ELF-1 (cell line): ENCODE results near the gene GALNT5.

Experiments
- DNase-seq: peaks from one replicate; pipeline ENCODE4 v3.0.0-alpha.2; 2016; ENCODE audit warnings: low read depth, low spot score

Gene GALNT5

DNA sequence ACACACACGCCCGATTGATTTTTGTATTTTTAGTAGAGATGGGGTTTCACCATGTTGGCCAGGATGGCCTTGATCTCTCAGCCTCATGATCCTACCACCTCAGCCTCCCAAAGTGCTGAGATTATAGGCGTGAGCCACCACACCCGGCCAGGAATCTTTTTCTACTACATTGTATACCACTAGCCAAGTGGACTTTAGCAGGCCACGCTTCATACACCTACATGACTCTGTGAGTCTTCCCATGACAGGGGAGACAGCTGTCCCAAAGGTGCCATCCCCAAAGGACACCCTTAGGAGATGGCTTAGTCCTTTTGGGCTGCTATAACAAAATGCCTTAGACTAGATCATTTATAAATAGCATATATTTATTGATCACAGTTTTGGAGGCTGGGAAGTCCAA lies 35.3 kb downstream of the GALNT5 start:
- no peak for DNase-seq

DNA sequence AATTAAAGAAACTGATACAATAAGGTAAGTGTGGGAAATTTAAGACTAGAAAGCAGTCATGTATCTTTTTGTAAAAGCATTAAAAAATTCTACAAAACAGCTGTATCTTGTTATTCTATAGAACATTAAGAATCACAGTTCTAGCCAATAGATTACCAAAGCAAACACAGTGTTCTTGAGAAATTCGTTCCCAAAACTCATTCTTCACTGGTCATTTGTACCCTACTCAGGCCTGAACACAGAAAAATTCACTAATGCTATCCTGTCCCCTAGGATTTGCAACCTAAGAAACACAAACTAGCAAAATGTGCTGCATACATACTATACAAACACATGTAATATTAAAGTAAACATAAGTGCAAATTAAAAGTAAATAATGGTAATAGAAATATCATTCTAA lies 39.0 kb downstream of the GALNT5 start:
- no peak for DNase-seq

DNA sequence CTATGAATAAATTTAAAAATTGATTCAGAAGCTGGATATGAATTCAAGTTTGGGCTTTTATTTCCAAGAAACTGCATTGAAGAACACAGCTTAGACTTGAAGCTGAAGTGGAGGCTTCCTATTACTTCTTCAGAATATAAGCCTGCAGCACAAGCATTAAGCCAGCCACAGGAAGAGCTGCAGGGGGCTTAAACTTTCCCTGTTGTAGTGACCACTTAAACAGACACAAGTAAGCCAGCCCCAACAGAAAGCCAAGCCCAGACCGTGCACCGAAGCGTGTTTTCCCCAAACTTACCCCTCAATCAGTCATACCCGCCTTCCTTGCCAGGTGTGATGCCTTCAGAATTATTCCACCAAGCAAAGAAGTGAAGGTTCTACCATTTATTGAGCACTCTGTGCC lies 39.5 kb downstream of the GALNT5 start:
- no peak for DNase-seq

DNA sequence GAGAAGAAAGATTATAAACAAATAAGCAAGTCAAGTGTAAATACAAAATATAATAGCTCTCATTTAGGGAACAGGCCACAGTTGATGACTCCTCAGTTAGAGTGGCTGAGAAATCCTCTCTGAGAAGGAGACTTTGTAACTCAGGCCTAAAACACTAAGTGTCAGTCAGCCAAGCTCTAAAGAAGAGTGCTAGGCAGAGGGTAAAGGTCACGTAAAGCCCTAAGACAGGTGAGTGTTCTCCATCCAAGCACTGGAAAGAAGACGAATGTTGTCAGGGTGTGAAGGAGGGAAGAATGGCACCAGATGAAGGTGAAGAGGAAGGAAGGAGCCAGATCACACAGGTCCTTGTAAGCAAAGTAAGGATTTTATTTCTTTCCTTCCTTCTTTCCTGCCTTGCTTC lies 43.8 kb downstream of the GALNT5 start:
- no peak for DNase-seq

DNA sequence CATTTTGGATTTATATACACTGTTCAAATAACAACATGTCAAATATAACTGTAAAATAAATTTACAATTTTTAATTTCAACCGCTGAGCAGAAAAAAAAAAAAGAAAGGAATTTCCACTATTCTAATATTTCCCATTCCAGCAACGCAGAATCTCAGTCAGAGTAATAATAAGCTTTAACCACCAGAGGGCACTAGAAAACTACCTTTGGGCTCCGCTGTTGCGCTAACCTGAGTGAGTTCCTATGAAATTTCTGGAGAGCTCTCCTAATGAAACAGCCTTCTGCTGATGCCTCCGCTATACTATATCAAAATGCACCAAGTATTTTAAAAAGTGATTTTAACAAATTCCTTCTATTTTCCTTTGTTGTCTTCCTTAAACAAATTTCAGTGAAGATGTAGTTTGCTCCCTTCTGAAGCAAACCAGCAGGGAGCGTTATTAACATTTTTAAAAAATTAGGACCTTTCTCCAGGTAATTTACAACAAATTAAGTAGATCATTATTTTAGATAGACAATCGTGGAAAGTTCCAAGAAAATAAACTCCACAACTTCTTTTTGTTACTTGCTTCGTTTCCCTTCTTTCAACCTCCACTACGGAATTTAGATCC lies 45.1 kb downstream of the GALNT5 start:
- DNase-seq, result peak; percentile 35

DNA sequence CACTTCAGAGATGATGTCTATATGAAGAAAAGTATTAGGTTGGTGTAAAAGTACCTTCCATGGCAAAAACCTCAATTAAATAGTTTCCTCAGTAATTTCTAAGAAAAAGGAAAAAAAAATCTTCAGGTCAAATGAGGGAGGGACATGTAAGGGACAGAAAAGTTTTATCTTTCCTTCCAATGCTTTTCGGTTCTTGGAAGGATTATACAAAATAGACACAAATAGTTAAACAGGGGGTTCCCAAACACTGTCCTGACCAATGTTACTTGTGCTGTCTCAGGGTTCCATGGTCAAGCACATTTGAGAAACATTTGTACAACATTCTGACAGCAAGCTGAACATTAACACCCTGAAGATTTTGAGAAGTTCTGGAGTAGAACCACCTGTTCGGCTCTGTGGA lies 46.1 kb downstream of the GALNT5 start:
- no peak for DNase-seq

DNA sequence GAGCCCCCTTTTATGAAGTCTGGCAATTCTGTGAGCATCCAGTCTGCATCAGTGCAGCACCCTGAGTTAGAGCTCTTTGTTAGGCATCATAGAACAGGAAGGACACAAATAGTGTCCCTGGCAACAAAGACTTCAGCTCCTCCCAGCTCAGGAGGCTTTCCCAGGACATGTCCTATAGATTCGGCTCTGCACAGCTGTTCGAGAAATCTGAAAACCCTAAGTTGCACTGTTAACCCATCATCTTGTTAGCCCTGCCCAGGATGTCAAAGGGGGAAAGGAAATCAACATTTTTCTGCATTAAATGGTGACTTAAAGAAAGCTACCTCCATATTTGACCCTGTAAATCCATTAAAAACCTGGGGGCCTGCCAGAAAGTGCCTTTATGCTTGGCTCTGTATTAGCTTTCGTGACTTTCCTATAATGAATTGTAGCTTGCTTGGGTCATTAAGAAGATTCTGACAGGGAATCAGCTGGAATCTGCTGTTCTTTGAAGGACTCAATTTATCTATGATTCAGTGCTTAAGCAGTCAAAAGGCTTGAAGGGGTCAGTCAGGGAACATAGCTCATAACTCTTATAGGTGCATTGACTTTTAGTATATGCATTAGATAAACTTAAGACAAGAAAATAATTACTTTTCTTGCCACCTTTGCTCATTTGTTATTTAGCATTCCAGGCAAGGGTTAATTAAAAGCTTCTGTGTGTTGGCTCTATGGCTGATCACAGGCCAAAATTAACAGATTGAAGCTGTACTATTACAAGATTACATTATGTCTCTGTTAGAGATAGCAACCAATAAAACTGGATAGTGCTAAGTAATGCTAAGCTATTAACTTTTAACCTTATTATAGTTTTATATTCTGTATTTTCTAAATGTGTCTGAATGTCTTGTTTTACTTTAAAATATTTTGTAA lies 47.6 kb downstream of the GALNT5 start:
- DNase-seq, result no peak

DNA sequence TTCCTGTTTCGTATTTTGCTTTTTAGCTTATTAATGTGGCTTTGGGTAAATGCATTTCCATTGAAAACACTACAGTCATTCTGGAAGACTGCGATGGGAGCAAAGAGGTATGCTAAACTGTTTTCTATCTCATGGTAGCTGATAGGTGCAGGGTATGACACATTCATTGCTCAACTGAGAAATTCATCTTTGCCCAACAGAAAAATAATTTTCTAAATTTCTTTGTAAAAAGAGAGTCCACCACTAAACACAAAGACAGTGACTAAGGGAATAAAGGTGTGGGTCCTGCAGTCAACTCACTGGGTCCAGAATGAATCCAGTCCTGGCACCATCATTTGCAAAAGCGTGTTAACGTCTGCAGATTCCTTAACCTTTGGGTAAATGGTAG lies 48.2 kb downstream of the GALNT5 start:
- DNase-seq, result no peak

DNA sequence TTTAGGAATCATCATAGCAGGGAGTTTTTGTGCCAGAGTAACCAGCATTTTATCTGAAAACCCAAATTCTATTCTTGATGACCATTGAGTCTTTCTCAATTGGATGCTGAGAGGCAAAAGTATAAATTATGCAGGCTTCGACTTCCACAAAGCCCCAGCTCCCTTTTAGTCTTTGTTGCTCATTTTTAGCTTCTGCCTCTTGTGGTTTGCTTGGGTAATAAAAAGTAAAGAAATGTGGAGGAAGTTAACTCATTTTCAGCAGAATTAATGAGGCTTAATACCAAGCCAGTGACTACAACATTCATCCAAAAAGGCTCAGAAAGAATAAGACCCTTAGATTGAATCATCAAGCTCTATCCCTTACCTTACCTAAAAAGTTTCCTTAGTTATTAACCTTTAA lies 49.5 kb downstream of the GALNT5 start:
- DNase-seq, result no peak

DNA sequence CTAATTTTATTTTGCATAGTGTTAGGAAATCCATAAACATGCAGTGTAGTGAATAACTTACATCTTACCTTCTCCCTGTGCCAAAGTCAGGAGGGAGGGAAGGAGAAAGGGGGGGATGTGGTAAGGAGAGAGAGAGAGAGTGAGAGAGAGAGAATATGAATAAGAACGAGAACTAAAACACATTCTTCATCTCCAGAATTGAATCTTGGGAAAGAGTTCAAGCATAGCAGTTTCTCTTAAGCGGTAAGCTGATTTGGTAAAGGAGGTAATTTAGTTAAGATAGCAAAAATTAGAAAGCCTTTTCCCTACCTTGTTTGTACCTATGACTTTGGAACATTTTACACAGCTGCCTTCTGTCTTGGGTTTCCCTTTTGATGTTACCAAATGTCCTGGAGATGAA lies 52.4 kb downstream of the GALNT5 start:
- no peak for DNase-seq

DNA sequence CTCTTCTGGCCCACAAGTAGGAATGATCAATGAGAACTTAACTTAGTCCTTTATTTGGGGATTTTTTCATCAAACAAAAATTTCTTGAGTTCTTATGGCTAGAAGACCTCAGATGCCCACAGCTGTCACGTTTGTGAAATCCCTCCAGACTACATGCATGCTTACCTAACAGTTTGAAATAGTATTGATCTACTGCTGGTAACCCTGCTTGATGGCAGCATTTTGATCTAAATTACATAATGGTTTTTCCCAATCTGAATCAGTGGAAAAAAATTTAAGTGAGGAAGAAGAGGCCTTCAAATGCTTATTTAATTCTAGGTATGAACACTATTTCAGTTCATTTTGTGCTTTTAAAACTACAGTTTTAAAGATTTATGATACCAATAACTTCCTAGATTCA lies 54.2 kb downstream of the GALNT5 start:
- no peak for DNase-seq

DNA sequence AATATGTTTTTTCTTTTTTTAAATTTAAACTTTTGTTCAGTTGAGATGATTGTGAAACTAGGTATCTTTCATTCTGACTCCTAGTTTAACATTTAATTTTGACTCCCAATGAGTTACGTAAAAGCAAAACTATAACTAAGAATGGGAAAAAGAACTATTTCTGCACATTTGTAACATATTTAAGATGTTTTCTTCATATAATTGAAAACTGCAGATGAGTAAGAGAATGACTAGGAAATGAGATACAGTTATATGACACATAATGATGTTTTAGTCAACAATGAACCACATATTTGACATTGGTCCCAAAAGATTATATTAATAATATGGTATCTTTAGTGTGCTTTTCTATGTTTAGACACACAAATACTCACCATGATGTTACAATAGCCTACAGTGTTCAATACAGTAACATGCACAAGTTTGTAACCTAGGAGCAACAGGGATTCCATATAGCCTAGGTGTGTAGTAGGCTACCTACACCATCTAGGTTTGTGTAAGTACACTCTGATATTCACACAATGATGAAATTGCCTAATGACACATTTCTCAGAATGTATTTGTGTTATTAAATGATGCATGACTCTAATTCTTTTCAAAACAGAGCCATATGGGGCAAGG lies 55.5 kb downstream of the GALNT5 start:
- no peak for DNase-seq

DNA sequence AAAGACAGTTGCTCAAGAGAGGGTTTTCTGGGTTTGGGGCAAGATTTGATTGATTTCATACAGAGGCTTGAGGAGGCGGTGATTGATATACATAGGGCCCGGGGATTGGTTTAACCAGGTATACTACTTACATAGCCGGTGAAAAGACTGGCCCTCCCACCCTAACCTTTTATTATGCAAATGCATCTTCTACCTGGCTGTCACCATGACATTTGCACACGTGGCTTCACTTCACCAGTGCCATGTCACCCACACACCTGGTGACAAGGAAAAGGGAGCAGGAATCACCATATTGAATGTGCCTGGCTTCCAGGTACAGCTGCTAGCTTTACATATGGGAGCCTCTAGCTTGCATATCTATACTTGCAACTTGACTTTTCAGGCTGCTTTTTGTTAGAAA lies 58.4 kb downstream of the GALNT5 start:
- DNase-seq, result no peak

DNA sequence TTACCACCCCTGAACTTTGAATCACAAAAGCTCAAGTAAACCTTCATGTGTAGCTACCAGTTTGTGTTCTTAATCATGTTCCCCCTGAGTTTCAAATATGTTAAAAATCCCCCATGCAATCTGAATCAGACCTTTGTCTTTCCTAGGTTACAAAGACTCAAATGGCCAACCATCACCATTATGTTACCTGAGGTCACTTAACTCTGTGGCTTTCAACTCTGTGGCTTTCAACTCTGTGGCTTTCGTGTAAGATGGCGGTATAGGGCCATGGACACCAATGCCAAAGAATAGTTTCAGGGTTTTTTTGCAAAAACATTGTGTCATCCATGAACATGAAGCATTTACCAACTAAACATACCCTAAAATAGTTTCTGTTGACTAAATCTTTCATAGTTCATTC lies 61.4 kb downstream of the GALNT5 start:
- DNase-seq, result no peak

DNA sequence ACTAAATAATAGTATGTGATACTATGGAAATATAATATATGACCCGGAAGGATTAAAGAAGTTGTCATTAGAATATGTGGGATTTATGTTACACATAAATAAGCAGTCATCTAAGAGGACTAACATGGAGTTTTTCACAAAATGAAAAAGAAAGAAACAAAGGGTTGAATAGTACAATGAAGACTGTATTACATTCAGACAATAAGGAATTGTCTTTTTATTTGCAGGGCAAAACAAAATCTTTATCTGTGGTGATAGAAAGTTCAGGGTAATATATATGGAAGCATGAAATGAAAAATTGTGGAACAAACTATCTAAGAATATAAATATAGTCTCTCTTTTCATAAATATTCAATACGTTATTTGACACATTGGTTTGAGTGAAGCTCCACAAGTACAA lies 62.3 kb downstream of the GALNT5 start:
- no peak for DNase-seq

DNA sequence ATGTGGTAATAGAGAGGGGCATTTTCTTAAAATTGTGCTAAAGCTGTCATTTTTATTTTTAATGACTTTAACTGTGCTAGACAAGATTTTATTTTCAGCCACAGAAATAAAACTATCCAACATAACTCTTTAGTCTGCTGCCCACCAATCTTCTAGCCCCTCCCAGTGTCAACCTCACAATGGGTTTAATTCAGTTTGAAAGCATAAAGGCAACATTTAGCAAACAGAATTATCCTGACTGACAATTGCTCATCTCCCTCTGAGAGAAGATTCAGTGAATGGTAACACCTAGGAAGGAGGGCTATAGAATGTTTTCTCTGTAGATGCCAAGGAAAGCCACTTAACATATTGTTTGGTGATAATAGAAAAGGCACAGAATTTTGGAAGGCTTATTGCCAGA lies 62.9 kb downstream of the GALNT5 start:
- no peak for DNase-seq

DNA sequence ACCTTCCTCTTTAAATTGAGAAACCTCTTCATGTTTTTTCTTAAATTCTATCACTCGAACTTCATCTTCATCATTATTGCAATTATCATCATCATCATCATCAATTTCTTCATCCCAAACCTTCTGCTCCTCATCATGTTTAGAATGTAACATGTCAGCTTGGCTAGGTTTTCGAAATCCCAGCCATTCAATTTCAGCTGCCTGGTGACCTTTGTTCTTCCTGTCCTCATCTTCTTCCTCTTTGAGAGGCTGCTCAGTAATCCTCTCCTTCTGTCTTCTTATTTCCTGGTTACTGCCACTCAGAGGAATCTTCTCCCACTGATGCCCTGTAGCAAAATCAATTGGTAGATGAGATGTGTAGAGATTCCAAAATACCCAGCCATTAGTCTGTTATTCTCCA lies 64.0 kb downstream of the GALNT5 start:
- no peak for DNase-seq

DNA sequence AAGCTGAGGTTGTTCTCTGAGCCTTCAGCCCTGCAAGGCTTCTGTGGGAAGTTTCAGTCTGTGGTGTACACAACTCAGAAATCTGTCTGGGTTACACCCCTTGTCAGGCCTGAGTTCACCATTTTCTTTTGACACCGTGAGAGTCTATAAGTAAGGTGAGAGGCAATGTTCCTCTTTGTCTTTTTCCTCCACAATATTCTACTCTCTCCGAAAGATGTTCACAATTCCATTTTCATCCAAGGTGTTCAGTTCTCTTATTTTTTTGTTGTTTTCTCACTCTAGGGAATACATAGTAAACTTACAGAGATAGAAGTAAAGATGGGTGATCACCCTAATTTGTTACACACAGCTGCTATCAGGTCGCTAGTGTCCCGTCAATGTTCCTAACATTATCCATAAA lies 64.9 kb downstream of the GALNT5 start:
- DNase-seq, result no peak

DNA sequence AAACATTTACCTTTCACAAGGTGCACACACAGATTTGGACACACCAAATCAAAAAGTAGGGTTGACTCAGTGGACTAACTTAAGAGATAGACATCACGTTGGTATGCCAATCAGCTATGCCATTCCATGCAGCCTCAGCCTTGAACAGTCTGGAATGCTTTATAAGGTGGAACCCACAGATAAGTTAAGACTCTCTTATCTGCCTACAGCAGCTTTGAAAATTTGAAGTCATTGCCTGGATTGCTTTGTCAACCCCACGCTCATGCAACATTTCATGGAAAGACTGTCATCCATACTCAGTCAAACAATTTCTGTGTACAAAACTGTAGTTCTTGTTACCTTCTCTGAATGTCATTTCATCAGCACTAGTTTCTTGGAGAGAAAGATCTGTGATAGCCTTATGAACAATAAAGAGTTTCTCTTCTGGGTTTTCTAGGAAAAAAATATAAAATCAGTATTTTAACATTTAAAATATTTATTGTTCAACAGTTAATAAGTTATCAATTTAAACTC lies 66.9 kb downstream of the GALNT5 start:
- peak; percentile 9 for DNase-seq

DNA sequence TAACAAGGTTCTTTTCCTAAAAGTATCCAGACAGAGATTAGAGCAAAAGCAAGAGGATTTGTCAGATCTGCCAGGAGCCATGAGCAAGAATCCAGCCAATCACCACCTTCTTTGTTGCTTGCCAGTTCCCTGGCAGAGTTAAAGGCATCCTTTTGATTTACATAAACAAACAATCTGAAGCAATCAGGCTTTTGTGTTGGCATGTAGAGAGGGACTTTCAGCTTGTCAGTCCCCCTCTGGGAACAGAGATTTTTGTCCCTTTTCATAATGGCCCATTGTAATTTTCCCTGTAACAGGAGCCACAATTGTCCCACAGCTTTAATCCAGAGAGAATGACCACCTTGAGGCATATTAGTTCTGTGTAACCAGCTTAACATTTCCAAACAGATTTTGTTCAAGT lies 68.3 kb downstream of the GALNT5 start, which contains the start of gene ERMN:
Gene ERMN (minus strand): TSS at position 39 of the 400 bp plus-strand sequence. CDS start 182 bp downstream, outside the sequence.
- DNase-seq, result peak; percentile 44

DNA sequence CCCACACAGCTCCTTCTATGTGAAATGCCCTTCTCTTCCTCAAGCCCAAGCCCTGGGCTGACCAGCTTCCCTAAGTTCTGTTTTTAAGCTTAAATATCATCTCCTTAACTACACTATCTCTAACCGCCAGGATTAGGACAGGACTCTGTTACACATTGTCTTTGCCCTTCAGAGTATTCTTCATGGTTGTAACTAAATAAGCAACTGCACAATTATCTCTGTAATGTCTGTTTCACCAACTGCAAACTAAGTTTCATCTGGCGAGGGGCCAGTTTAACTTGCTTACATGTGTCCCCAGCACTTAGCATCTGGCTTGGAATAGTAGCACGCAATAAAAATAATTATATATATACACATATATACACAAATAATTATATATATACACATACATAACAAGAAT lies 69.2 kb downstream of the GALNT5 start:
- DNase-seq, result no peak

DNA sequence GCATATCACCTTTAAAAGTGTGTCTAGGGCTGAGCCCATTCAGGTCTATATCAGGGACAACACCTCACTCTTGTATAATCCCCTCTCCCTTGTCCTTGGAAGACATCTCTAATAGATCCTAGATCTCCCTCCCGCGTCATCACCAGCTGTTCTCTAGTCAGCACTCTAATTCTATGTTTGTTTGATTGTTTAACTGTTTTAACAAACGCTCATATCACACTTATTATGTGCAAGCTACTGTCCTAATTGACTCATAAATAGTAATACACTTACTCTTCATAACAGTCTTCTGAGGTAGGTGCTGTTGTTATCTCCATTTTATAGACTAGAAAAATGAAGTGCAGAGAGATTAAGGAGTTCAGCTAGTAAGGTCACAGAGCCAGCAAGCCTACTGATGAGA lies 69.7 kb downstream of the GALNT5 start:
- no peak for DNase-seq
